AG04450 (cell line): Measurements from ENCODE around the gene PRKCZ. TPM values are rescaled to one million over a fixed set of nuclear protein-coding genes. Genes with fewer than 3 reads are reported as not detected.

ENCODE experiments used
- CTCF ChIA-PET: fragments of 300-600, 350-600 bp; formaldehyde crosslinking; extraction: SDS; loops from one replicate; lab custom pipeline; 2022; ENCODE audit warnings: antibody characterized with exemption, inconsistent platforms; lab: Charles Lee
- POLR2A ChIA-PET: fragments of 350-600 bp; formaldehyde crosslinking; extraction: SDS; loops from one replicate; lab custom pipeline; 2021; ENCODE audit warnings: antibody characterized with exemption, inconsistent platforms; lab: Yijun Ruan, JAX
- DNase-seq: peaks from one replicate; pipeline ENCODE4 v3.0.0-alpha.2; 2011; ENCODE audit warnings: low read depth, low spot score
- H3K27ac ChIP-seq: one replicate; pipeline ENCODE4 v1.5.1; 2012; ENCODE audit warnings: low read depth, low read length, control low read depth
- H3K27me3 ChIP-seq: one replicate; pipeline ENCODE4 v1.6.0; 2012; ENCODE audit warnings: low read length; ENCODE audit not compliant: control insufficient read depth, insufficient read depth
- H3K4me3 ChIP-seq: 2 replicates; pipeline ENCODE4 v1.5.1; 2011; ENCODE audit warnings: mild to moderate bottlenecking, low read depth, low read length, control low read depth
- H3K9me3 ChIP-seq: 2 replicates; pipeline ENCODE4 v1.5.1; 2012; ENCODE audit warnings: low read length; ENCODE audit not compliant: control insufficient read depth, insufficient read depth
- CTCF ChIP-seq: IDR thresholded peaks from 2 replicates; pipeline ENCODE4 v1.5.1; 2011; ENCODE audit warnings: low read depth, low read length, control low read depth, inconsistent platforms
- polyA plus RNA-seq: library from polyadenylated mRNA; depleted of rRNA; stranded (reverse); fragments of >200 nt; gene quantifications from 2 replicates; pipeline ENCODE4 v1.2.3, GENCODE V29; 2011; rRNA removed

PRKCZ gene
- polyA plus RNA-seq, 1 experiment = 3.0 TPM

DNA sequence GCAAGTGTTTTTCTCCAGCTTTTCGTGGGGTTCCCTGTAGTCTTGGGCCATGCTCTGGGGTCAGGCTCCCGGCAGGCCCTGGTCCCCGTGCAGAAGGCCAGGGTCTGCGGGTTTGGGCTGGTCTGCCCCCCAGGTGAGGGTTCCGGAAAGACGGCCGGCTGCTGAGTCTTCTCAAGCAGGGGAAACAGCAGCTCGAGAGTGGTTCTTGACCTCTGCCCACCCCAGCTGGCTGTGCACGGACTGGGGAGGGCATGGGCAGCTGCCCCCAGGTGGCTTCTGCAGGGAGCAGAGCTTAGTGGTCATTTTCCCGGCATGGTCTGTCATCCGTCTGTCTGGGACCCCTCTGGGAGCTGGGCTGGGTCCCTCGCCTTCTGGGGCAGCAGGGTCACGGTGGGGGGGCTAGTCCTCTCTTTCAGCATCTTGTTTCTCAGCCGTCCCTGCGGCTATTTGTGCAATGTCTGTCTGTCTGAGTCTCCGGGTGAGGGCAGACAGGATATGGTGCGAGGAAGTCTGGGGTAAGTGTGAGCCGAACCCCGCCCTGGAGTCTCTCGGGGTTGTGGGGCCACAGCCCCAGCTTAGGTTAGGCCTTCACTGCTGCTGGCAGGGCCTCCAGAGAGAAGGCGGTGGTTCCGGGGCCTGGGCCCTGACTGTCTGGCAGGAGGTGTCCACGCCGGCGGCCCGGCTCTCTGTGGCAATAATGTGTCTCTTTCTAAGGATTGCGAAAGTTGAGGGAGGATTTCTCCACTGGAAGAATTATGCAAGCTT, 184.0 kb downstream of the PRKCZ start:
- DNase-seq = peak; percentile 61
- POLR2A ChIA-PET = interaction anchor here (0.6 to 1.3 kb wide), 5 partner anchors 38 to 88 kb away, joined by 3 to 6 read pairs (median 4); partner anchors contain the start of gene FAAP20
- CTCF ChIA-PET = interaction anchor here (0.8 to 2.9 kb wide), 5 partner anchors 39 to 148 kb away, joined by 3 to 13 read pairs (median 5); partner anchors contain the start of gene FAAP20
- Histone ChIP-seq H3K27me3 (no peaks in the 10 kb centered on the region), H3K4me3 (peak overlapping the region; percentile 87), H3K27ac (no peak overlapping the region), H3K9me3 (peaks cover 5% of the 10 kb centered on the region; the same call in 1 of the 2 replicates)
- TF ChIP-seq CTCF = no peak

- POLR2A ChIA-PET = interaction anchor here (0.9 to 1.3 kb wide), 3 partner anchors 38 to 87 kb away, joined by 3 to 6 read pairs (median 5); no protein-coding TSS in a partner anchor
- DNase-seq = no peak
- no peaks in the 10 kb centered on the region for H3K27me3 ChIP-seq
- no peak for TF ChIP-seq CTCF
- peak overlapping the region; percentile 94 for H3K27ac ChIP-seq
- no peaks in the 10 kb centered on the region; the same call in 1 of the 2 replicates for H3K9me3 ChIP-seq
- CTCF ChIA-PET = interaction anchor here (0.7 to 2.9 kb wide), 4 partner anchors 40 to 147 kb away, joined by 5 to 13 read pairs (median 10); partner anchors contain the start of gene FAAP20
- H3K4me3 ChIP-seq = peak overlapping the region; percentile 31; the same call in 1 of the 2 replicates
Observed at GRCh38 chr1:2234762-2235113, 184.5 kb downstream of the PRKCZ start.

Other genes with a start within 250 kb of the PRKCZ start
- 400 and 437 TPM in 2 replicates for gene GNB1, start 159.3 kb upstream of the PRKCZ start, polyA plus RNA-seq
- gene CALML6, start 135.2 kb upstream of the PRKCZ start, polyA plus RNA-seq = 0.21 TPM in 2 replicates
- 0.30 and 0.53 TPM in 2 replicates for gene TMEM52, start 131.1 kb upstream of the PRKCZ start, polyA plus RNA-seq
- not detected in 2 replicates for gene CFAP74, start 46.6 kb upstream of the PRKCZ start, polyA plus RNA-seq
- gene GABRD, start 31.1 kb upstream of the PRKCZ start, polyA plus RNA-seq = not detected in 2 replicates
- 9.7 and 12.6 TPM in 2 replicates for gene FAAP20, start 144.4 kb downstream of the PRKCZ start, polyA plus RNA-seq
- gene SKI, start 177.9 kb downstream of the PRKCZ start, polyA plus RNA-seq = 6.7 and 9.0 TPM in 2 replicates